Measurements from ENCODE around the gene ARHGAP9.
A peak's percentile ranks its signal among the peaks of the same experiment; 100 is the strongest.

The ARHGAP9 gene

DNA sequence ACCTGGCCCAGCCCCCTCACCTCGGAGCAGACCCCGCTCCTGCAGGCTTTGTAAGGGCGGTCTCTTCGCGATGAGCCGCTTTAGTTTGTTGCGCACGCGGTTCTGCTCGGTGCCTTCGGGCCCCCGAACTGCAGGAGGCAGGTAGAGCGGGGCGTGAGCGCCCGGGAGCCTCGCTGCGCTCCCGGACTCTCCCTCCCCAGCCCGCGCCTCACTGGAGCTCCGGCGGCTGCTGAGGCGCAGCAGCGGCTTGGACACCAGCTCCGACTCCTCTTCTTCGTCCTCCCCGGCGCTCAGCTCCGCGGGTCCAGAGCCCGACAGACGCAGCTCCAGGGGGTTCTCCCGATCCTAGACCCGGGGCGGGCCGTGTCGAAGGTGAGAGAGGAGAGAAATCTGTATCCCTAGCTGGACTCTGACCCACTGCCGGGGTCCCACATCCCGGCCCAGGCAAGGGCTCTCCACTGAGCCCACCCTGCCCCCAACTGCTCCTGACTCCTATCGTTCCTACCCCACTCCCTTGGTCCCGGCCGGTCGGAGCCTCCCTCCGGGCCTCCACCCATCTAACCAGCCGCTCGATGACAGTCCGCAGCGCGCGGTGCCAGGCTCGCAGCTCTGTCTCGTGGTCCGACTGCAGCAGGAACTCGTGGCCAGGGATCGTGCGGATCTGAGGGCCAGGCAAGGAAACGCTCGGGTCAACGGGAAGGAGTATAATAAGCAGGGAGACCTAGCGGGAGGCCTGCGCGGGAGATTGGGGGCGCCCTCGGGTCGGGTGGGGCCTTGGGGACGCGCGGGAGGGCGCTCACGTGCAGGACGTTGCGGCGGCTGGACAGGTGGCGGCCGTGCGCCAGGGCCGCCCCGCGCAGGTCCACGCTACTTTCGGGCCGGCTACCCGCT is 4.2 kb downstream of the ARHGAP9 start:
- Mint-ChIP-seq H3K36me3 (ENCODE audit: low read depth) (peaks cover 55% of the 10 kb centered on the region), H3K4me1 (ENCODE audit: low read depth) (peaks cover 58% of the 10 kb centered on the region), H3K27me3 (ENCODE audit: low read depth) (no peaks in the 10 kb centered on the region), H3K27ac (peak overlapping the region; percentile 46), H3K4me3 (peak overlapping the region; percentile 96), H3K9me3 (no peaks in the 10 kb centered on the region)
- no peak for DNase-seq (ENCODE audit: low spot score)

DNA sequence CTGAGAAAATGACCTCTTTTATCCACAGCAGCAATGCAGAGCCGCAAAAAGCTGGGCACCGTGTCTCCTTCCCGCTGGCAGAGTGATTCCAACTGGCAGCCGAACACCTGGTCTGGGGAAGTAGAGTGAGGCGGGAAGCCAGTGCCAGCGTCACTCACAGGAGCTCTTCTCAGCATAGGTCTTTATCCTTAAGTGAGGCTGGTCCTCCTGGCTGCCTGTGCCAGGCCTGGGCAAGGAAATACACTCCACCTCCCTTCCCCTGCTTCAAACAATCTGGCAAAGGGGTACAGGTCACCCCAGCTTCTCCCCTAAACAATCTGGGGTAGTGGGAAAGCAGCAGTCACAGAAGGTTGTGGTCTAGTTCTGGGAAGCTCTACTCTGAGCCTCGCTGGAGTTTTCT is 4.8 kb downstream of the ARHGAP9 start:
- no peak for DNase-seq (ENCODE audit: low spot score)
- H3K27ac Mint-ChIP-seq = peak overlapping the region; percentile 64
- no peaks in the 10 kb centered on the region for H3K27me3 Mint-ChIP-seq (ENCODE audit: low read depth)
- peaks cover 54% of the 10 kb centered on the region for H3K4me1 Mint-ChIP-seq (ENCODE audit: low read depth)
- H3K9me3 Mint-ChIP-seq = no peaks in the 10 kb centered on the region
- peaks cover 55% of the 10 kb centered on the region for H3K36me3 Mint-ChIP-seq (ENCODE audit: low read depth)
- H3K4me3 Mint-ChIP-seq = peak overlapping the region; percentile 72

DNA sequence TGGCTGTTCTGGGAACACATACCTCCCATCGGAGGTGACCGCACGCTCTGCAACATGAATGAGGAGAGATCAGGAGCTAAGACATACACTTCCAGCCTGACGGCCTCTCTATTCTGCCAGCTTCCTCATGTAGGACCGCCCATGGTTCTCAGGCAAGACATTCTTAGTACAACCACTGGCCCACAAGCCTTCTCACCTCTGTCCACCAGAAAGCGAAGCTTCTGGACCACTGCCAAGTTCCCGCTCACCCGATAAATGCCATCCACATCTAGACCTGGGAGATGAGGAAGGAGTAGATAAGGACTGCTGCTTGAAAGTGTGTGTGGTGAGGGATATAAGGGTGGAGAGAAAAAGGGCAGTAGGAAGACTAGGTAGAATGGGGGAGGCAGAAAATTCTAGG is 5.2 kb downstream of the ARHGAP9 start:
- peaks cover 50% of the 10 kb centered on the region for H3K4me1 Mint-ChIP-seq (ENCODE audit: low read depth)
- H3K27me3 Mint-ChIP-seq (ENCODE audit: low read depth) = no peaks in the 10 kb centered on the region
- DNase-seq (ENCODE audit: low spot score) = no peak
- H3K36me3 Mint-ChIP-seq (ENCODE audit: low read depth) = peaks cover 59% of the 10 kb centered on the region
- H3K27ac Mint-ChIP-seq = peak overlapping the region; percentile 64
- H3K9me3 Mint-ChIP-seq = no peaks in the 10 kb centered on the region
- peak overlapping the region; percentile 72 for H3K4me3 Mint-ChIP-seq

DNA sequence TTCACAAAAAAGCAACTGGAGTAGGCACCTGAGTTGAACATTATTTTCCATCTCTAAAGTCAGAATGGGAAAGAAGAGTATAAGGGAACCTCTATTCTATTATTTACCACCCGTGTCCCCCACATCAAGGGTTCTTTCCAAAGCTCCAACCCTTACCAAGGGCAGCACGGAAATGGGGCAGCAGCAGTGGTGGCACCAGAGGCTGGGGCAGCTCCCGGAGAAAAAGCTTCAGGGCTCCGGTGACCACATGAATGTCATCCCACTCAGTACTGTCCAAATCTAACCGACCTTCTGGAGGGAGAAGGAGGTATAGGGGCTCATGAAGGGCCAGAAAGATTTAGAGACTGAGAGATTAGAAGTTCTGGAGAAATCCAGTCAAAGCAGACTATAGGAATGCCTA is 5.8 kb downstream of the ARHGAP9 start:
- no peak for DNase-seq (ENCODE audit: low spot score)
- Mint-ChIP-seq H3K27ac (peak overlapping the region; percentile 64), H3K9me3 (no peaks in the 10 kb centered on the region), H3K4me1 (ENCODE audit: low read depth) (peaks cover 44% of the 10 kb centered on the region), H3K36me3 (ENCODE audit: low read depth) (peaks cover 64% of the 10 kb centered on the region), H3K27me3 (ENCODE audit: low read depth) (no peaks in the 10 kb centered on the region), H3K4me3 (peak overlapping the region; percentile 72)

DNA sequence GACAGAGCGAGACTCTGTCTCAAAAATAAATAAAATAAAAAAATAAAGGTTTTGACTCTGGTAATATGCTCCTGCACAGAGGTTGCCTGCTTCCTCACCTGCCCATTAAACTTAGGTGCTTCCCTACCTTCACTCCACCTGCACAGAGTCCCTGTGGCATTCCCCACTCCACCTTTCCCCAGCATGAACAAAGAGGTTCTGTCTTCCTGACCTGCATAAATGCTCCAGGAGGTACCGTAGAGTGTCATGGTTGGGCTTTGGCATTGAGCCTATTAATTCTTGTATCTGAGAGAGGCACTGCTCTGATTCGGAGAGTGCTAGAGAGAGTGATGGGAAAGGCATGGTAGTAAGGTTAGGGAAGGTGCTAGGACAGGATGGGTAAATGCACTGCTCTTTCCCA is 6.3 kb downstream of the ARHGAP9 start:
- no peaks in the 10 kb centered on the region for H3K9me3 Mint-ChIP-seq
- H3K36me3 Mint-ChIP-seq (ENCODE audit: low read depth) = peaks cover 61% of the 10 kb centered on the region
- no peak overlapping the region for H3K27ac Mint-ChIP-seq
- H3K4me3 Mint-ChIP-seq = no peak overlapping the region
- DNase-seq (ENCODE audit: low spot score) = no peak
- peaks cover 39% of the 10 kb centered on the region for H3K4me1 Mint-ChIP-seq (ENCODE audit: low read depth)
- no peaks in the 10 kb centered on the region for H3K27me3 Mint-ChIP-seq (ENCODE audit: low read depth)

DNA sequence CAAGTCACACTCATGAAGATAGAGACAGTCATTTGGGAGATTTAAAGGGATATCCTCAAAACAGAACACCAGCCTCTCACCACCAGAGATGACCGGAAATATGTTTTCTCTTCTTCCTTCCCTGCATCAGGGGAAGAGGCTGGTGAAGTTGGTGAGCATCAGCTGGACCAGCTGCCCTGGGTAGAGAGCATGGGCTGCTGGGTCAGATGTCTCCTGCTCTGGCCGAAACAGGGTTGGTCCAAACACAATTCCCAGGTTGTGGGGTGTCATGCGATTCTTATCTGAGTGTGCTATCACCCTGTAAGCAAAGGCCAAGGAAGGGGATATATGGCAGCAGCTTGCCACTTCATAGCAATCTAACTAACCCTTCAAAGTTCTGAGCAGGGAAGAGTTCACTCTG is 7.3 kb downstream of the ARHGAP9 start:
- Mint-ChIP-seq H3K4me1 (ENCODE audit: low read depth) (peaks cover 31% of the 10 kb centered on the region), H3K9me3 (no peaks in the 10 kb centered on the region), H3K36me3 (ENCODE audit: low read depth) (peaks cover 64% of the 10 kb centered on the region), H3K27me3 (ENCODE audit: low read depth) (no peaks in the 10 kb centered on the region), H3K27ac (no peak overlapping the region), H3K4me3 (no peak overlapping the region)
- DNase-seq (ENCODE audit: low spot score) = no peak

DNA sequence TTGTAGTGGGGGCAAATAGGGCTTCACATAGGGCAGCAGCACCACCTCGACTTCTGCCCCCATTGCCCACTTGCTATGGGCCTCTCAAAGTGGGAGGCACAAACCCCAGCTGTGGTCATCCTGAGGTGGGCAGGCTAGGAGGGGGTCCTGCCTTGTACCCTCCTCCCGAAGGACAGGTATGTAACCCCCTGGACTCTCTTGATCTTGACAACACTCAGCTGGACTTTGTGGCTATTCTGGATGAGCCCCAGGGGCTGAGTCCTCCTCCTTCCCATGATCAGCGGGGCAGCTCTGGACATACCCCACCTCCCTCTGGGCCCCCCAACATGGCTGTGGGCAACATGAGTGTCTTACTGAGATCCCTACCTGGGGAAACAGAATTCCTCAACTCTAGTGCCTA is 8.0 kb downstream of the ARHGAP9 start:
- no peak for DNase-seq (ENCODE audit: low spot score)
- Mint-ChIP-seq H3K36me3 (ENCODE audit: low read depth) (peaks cover 59% of the 10 kb centered on the region), H3K27ac (no peak overlapping the region), H3K4me1 (ENCODE audit: low read depth) (peaks cover 28% of the 10 kb centered on the region), H3K9me3 (no peaks in the 10 kb centered on the region), H3K27me3 (ENCODE audit: low read depth) (no peaks in the 10 kb centered on the region), H3K4me3 (no peak overlapping the region)

DNA sequence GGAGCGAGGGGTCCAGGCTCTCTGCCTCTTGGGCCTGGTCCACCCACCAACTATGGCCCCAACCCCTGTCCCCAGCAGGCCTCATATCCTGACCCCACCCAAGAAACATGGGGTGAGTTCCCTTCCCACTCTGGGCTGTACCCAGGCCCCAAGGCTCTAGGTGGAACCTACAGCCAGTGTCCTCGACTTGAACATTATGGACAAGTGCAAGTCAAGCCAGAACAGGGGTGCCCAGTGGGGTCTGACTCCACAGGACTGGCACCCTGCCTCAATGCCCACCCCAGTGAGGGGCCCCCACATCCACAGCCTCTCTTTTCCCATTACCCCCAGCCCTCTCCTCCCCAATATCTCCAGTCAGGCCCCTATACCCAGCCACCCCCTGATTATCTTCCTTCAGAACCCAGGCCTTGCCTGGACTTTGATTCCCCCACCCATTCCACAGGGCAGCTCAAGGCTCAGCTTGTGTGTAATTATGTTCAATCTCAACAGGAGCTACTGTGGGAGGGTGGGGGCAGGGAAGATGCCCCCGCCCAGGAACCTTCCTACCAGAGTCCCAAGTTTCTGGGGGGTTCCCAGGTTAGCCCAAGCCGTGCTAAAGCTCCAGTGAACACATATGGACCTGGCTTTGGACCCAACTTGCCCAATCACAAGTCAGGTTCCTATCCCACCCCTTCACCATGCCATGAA is 8.6 kb downstream of the ARHGAP9 start:
- Mint-ChIP-seq H3K36me3 (ENCODE audit: low read depth) (peaks cover 54% of the 10 kb centered on the region), H3K9me3 (no peaks in the 10 kb centered on the region), H3K4me1 (ENCODE audit: low read depth) (peaks cover 22% of the 10 kb centered on the region), H3K4me3 (no peak overlapping the region), H3K27ac (no peak overlapping the region), H3K27me3 (ENCODE audit: low read depth) (no peaks in the 10 kb centered on the region)
- DNase-seq (ENCODE audit: low spot score) = no peak

DNA sequence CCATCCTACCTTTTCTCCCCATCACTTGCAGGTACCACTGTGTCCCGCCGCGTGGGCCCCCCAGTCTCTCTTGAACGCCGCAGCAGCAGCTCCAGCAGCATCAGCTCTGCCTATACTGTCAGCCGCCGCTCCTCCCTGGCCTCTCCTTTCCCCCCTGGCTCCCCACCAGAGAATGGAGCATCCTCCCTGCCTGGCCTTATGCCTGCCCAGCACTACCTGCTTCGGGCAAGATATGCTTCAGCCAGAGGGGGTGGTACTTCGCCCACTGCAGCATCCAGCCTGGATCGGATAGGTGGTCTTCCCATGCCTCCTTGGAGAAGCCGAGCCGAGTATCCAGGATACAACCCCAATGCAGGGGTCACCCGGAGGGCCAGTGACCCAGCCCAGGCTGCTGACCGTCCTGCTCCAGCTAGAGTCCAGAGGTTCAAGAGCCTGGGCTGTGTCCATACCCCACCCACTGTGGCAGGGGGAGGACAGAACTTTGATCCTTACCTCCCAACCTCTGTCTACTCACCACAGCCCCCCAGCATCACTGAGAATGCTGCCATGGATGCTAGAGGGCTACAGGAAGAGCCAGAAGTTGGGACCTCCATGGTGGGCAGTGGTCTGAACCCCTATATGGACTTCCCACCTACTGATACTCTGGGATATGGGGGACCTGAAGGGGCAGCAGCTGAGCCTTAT is 9.2 kb downstream of the ARHGAP9 start:
- no peaks in the 10 kb centered on the region for H3K27me3 Mint-ChIP-seq (ENCODE audit: low read depth)
- no peak overlapping the region for H3K27ac Mint-ChIP-seq
- no peak overlapping the region for H3K4me3 Mint-ChIP-seq
- peaks cover 56% of the 10 kb centered on the region for H3K36me3 Mint-ChIP-seq (ENCODE audit: low read depth)
- no peaks in the 10 kb centered on the region for H3K9me3 Mint-ChIP-seq
- peaks cover 24% of the 10 kb centered on the region for H3K4me1 Mint-ChIP-seq (ENCODE audit: low read depth)
- DNase-seq (ENCODE audit: low spot score) = no peak

DNA sequence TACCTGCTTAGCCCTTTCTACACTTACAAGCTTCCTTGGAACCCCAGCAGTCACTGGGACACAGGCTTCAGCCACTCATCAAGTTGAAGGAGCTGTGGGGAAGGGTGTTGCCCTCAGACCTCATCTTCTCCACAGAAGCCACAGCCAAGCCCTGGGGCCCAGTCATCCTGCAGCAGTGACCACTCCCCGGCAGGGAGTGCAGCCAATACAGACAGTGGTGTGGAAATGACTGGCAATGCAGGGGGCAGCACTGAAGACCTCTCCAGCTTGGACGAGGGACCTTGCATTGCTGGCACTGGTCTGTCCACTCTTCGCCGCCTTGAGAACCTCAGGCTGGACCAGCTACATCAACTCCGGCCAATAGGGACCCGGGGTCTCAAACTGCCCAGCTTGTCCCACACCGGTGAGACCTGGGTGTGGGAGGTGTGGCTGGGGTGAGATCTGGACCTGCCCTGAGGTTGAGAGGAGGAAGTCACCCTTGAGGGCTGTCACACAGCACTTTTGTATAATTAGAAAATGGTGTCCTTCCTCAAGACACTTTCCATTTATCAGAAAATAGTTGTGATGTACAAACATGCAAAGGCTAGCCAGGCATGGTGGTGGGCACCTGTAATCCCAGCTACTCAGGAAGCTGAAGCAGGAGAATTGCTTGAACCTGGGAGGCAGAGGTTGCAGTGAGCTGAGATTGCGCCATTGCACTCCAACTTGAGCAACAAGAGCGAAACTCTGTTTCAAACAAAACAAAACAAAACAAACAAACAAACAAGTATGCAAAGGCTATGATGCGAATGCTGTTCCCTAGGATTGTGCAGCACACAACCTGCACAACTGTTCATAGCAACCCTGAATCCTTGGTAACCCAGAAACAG is 10.1 kb downstream of the ARHGAP9 start:
- peaks cover 50% of the 10 kb centered on the region for H3K36me3 Mint-ChIP-seq (ENCODE audit: low read depth)
- no peak overlapping the region for H3K27ac Mint-ChIP-seq
- no peak for DNase-seq (ENCODE audit: low spot score)
- no peaks in the 10 kb centered on the region for H3K27me3 Mint-ChIP-seq (ENCODE audit: low read depth)
- H3K9me3 Mint-ChIP-seq = no peaks in the 10 kb centered on the region
- H3K4me1 Mint-ChIP-seq (ENCODE audit: low read depth) = peaks cover 20% of the 10 kb centered on the region
- H3K4me3 Mint-ChIP-seq = no peak overlapping the region

DNA sequence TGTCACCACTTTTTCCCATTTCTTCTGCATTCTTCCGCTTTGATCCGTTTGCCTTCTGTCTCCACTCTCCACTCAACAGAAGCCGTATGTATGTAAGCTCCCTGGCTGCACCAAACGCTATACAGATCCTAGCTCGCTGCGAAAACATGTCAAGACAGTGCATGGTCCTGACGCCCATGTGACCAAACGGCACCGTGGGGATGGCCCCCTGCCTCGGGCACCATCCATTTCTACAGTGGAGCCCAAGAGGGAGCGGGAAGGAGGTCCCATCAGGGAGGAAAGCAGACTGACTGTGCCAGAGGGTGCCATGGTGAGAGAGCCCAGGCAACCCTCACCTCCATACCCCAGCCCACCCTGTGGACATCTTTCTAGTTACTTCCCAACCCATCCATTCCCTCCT is 11.8 kb downstream of the ARHGAP9 start:
- Mint-ChIP-seq H3K4me3 (no peak overlapping the region), H3K4me1 (ENCODE audit: low read depth) (peaks cover 17% of the 10 kb centered on the region), H3K27me3 (ENCODE audit: low read depth) (no peaks in the 10 kb centered on the region), H3K36me3 (ENCODE audit: low read depth) (peaks cover 38% of the 10 kb centered on the region), H3K27ac (no peak overlapping the region), H3K9me3 (no peaks in the 10 kb centered on the region)
- DNase-seq (ENCODE audit: low spot score) = no peak

DNA sequence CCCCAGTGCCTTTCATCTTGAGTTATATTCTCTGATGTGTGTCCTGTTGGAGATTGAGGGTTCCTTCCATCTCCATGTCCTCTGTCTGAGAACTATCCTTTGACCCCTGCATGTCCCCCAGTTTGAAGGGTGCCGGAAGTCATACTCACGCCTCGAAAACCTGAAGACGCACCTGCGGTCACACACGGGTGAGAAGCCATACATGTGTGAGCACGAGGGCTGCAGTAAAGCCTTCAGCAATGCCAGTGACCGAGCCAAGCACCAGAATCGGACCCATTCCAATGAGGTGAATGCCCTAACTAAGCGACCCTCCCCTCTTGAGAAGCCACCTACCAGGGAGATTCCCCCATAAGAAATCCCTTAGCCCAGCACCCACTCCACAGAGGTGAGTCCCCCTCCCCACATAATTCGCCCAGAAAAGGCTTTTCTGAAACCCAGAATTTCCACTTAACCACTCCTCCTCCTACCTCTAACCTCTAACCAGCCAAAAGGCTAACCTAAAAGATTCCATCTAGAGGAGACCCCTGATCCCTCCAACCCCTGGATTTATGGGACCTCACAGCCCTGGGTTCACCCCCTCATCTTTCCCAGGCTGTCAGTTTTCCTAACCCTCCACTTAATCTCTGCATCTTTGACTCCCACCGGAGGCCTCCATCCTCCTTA is 12.3 kb downstream of the ARHGAP9 start:
- no peak for DNase-seq (ENCODE audit: low spot score)
- Mint-ChIP-seq H3K36me3 (ENCODE audit: low read depth) (peaks cover 32% of the 10 kb centered on the region), H3K27ac (no peak overlapping the region), H3K4me1 (ENCODE audit: low read depth) (peaks cover 19% of the 10 kb centered on the region), H3K27me3 (ENCODE audit: low read depth) (peaks cover 3% of the 10 kb centered on the region), H3K9me3 (no peaks in the 10 kb centered on the region), H3K4me3 (no peak overlapping the region)
